Testis (tissue), 2 donors: Measurements from ENCODE around the gene COL4A2.

Experiments
- CTCF ChIP-seq, 3 experiments: fragments of 450-650 bp in 2 of 3; fragments of 200-600 bp in 1 of 3; sonication (generic) in 1 of 3; IDR thresholded peaks; one replicate each; pipeline ENCODE4 v1.5.1; 2016 to 2019; ENCODE audit warnings: antibody characterized with exemption in 3 of 3, mild to moderate bottlenecking in 2 of 3, moderate library complexity in 1 of 3
- POLR2A ChIP-seq: fragments of 450-650 bp; IDR thresholded peaks from one replicate; pipeline ENCODE4 v1.6.1; 2017; ENCODE audit warnings: antibody characterized with exemption, mild to moderate bottlenecking, moderate library complexity

- no peak for TF ChIP-seq CTCF (IDR thresholded peaks at IDR 0.05)
- TF ChIP-seq POLR2A = no peak
Measured at GRCh38 chr13:110377178-110377825, 70.2 kb downstream of the COL4A2 start.
